Gastroesophageal sphincter (tissue), 3 donors: Measurements from ENCODE around the gene TAF4.

Source experiments
- CTCF ChIP-seq, 4 experiments: fragments of 200-600 bp in 2 of 4; fragments of 450-650 bp in 2 of 4; sonication (generic) in 1 of 4; IDR thresholded peaks; one replicate each; pipeline ENCODE4 v1.5.1; 2017 to 2019; ENCODE audit warnings: antibody characterized with exemption in 4 of 4, mild to moderate bottlenecking in 2 of 4, moderate library complexity in 2 of 4
- EP300 ChIP-seq: sonication (generic); formaldehyde crosslinking; IDR thresholded peaks from one replicate; pipeline ENCODE4 v1.6.1; 2017; ENCODE audit warnings: antibody characterized with exemption, mild to moderate bottlenecking
- POLR2AphosphoS5 ChIP-seq: sonication (generic); formaldehyde crosslinking; IDR thresholded peaks from one replicate; pipeline ENCODE4 v1.6.1; 2017; ENCODE audit warnings: antibody characterized with exemption

- TF ChIP-seq CTCF (IDR thresholded peaks at IDR 0.05) (no peak), POLR2AphosphoS5 (no peak), EP300 (no peak)
Observed at GRCh38 chr20:61977419-61977786, 88.3 kb downstream of the TAF4 start.
